ENCODE data around the gene IDNK. TPM values are rescaled to one million over a fixed set of nuclear protein-coding genes. Genes with fewer than 3 reads are reported as not detected.
A peak's percentile ranks its signal among the peaks of the same experiment; 100 is the strongest.

IDNK gene
- total and polyA plus RNA-seq, 2 experiments from 2014 or later: 10.5 to 11.1 TPM

DNA sequence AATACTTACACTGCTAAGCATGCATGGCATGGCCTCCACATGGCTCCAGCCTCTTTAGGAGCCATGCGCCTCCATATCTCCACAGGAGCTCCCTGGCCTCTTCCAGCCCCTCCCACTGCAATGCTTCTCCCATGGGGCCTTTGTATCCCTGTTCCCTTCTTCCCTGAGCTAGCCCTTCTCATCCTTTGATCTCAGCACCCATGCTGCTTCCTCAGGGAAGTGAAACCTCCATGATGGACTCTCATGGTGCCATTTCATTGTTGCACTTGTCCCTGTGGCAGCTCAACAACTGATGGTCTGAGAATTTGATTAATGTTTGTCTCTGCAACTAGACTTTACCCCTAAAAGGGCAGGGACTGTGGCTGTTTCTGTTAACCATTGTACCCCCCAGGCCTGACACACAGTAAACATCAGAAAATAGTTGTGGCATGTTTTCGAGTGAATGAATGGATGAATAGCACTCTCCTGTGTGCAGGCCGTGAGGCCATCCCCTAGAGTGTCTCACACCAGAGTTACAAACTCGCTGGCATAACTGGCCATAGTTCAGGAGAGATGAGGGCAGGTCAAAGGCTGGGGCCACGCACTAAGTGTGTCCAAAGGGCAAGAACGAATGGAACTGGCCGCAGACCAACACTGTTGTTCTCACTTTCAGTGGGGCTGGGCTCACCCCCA lies 6.6 kb downstream of the IDNK start:
- peak; percentile 31 for DNase-seq (ENCODE audit: low spot score)
- WGBS (ENCODE audit: low lambda C conversion rate, missing lambda C conversion rate): 88% methylated on average over 7 of the region's 7 CpGs
- Histone ChIP-seq H3K9me3 (ENCODE audit: low read depth) (no peaks in the 10 kb centered on the region), H2AFZ (no peak overlapping the region), H3K9me2 (replicated peaks; ENCODE audit: insufficient read depth) (no peaks in the 10 kb centered on the region), H4K20me1 (ENCODE audit: insufficient read depth, poor library complexity, severe bottlenecking) (no peaks in the 10 kb centered on the region), H3K36me3 (replicated peaks; ENCODE audit: insufficient read depth, low read depth) (no peaks in the 10 kb centered on the region), H3K27me3 (no peaks in the 10 kb centered on the region), H3K79me2 (peaks cover 4% of the 10 kb centered on the region), H3K4me1 (ENCODE audit: insufficient read depth) (peaks cover 11% of the 10 kb centered on the region), H3K4me3 (no peak overlapping the region), H3K27ac (peak overlapping the region; percentile 27), H3K4me2 (no peak overlapping the region)
- TF ChIP-seq EZH2 (IDR thresholded peaks at IDR 0.05; ENCODE audit: borderline replicate concordance) (no peak), EZH2phosphoT487 (IDR thresholded peaks at IDR 0.05; ENCODE audit: low read depth, severe bottlenecking, unreplicated experiment) (no peak)
- TF ChIP-seq, protein P1, sequence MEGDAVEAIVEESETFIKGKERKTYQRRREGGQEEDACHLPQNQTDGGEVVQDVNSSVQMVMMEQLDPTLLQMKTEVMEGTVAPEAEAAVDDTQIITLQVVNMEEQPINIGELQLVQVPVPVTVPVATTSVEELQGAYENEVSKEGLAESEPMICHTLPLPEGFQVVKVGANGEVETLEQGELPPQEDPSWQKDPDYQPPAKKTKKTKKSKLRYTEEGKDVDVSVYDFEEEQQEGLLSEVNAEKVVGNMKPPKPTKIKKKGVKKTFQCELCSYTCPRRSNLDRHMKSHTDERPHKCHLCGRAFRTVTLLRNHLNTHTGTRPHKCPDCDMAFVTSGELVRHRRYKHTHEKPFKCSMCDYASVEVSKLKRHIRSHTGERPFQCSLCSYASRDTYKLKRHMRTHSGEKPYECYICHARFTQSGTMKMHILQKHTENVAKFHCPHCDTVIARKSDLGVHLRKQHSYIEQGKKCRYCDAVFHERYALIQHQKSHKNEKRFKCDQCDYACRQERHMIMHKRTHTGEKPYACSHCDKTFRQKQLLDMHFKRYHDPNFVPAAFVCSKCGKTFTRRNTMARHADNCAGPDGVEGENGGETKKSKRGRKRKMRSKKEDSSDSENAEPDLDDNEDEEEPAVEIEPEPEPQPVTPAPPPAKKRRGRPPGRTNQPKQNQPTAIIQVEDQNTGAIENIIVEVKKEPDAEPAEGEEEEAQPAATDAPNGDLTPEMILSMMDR (IDR thresholded peaks at IDR 0.05; ENCODE audit: poor library complexity): no peak

DNA sequence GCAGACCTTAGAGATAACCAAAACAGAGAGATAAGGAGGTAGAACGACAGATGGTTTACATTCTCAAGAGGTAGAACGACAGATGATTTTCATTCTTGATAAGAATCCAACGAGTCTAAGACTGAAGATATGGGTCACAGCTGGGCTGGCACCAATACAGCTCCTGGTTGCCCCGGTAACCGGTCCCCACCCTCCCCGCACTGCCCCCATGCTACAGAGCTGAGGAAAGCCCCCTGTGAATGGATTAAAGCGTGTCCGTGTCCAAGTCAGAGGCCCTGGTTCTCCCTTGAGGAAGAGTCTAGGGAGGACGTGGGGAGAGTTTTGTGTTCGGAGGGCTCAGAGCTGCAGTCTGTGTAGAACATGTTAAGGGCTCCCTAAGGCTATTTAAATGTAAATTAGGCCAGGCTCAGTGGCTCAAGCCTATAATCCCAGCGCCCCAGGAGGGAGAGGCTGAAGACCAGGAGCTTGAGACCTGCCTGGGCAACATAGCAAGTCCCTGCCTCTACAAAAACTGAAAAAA lies 8.1 kb downstream of the IDNK start:
- Histone ChIP-seq H3K9me3 (ENCODE audit: low read depth) (no peaks in the 10 kb centered on the region), H3K4me1 (ENCODE audit: insufficient read depth) (peaks cover 5% of the 10 kb centered on the region), H3K4me3 (no peak overlapping the region), H3K79me2 (no peaks in the 10 kb centered on the region), H4K20me1 (ENCODE audit: insufficient read depth, poor library complexity, severe bottlenecking) (no peaks in the 10 kb centered on the region), H2AFZ (no peak overlapping the region), H3K27me3 (no peaks in the 10 kb centered on the region), H3K9me2 (replicated peaks; ENCODE audit: insufficient read depth) (no peaks in the 10 kb centered on the region), H3K36me3 (replicated peaks; ENCODE audit: insufficient read depth, low read depth) (no peaks in the 10 kb centered on the region), H3K27ac (no peak overlapping the region), H3K4me2 (peak overlapping the region; percentile 41)
- DNase-seq (ENCODE audit: low spot score): no peak
- TF ChIP-seq EZH2 (IDR thresholded peaks at IDR 0.05; ENCODE audit: borderline replicate concordance) (no peak), EZH2phosphoT487 (IDR thresholded peaks at IDR 0.05; ENCODE audit: low read depth, severe bottlenecking, unreplicated experiment) (no peak)
- TF ChIP-seq, protein P1 (IDR thresholded peaks at IDR 0.05; ENCODE audit: poor library complexity): no peak
- WGBS (ENCODE audit: low lambda C conversion rate, missing lambda C conversion rate): 9% methylated on average over 8 of the region's 11 CpGs

DNA sequence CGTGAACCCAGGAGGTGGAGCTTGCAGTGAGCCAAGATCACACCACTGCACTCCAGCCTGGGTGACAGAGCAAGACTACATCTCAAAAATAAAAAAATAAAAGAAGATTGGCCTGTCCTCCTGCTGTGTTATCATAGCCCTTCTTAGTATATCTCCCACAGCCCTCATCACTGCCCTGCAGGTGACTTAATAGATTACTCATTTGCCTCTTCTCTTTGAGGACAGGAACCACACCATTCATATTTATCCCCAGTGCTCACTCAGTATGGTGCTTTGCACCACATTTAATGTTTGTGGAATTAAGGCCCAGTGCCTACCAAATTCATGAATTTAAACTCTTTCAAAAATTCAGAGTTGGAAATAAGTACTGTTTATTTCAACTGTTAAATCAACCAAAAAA lies 10.3 kb downstream of the IDNK start:
- Histone ChIP-seq H3K79me2 (no peaks in the 10 kb centered on the region), H3K9me3 (ENCODE audit: low read depth) (no peaks in the 10 kb centered on the region), H3K27ac (no peak overlapping the region), H3K9me2 (replicated peaks; ENCODE audit: insufficient read depth) (no peaks in the 10 kb centered on the region), H3K4me2 (no peak overlapping the region), H3K36me3 (replicated peaks; ENCODE audit: insufficient read depth, low read depth) (no peaks in the 10 kb centered on the region), H4K20me1 (ENCODE audit: insufficient read depth, poor library complexity, severe bottlenecking) (no peaks in the 10 kb centered on the region), H3K4me3 (no peak overlapping the region), H2AFZ (no peak overlapping the region), H3K4me1 (ENCODE audit: insufficient read depth) (peaks cover 5% of the 10 kb centered on the region), H3K27me3 (no peaks in the 10 kb centered on the region)
- DNase-seq (ENCODE audit: low spot score): no peak
- WGBS (ENCODE audit: low lambda C conversion rate, missing lambda C conversion rate): 86% methylated on average over 1 of the region's 1 CpG
- TF ChIP-seq, protein P1 (IDR thresholded peaks at IDR 0.05; ENCODE audit: poor library complexity): no peak
- TF ChIP-seq EZH2 (IDR thresholded peaks at IDR 0.05; ENCODE audit: borderline replicate concordance) (no peak), EZH2phosphoT487 (IDR thresholded peaks at IDR 0.05; ENCODE audit: low read depth, severe bottlenecking, unreplicated experiment) (no peak)
